ENCODE data around the gene TUBB3. TPM values are rescaled to one million over a fixed set of nuclear protein-coding genes. Genes with fewer than 3 reads are reported as not detected.

Gene TUBB3
- total and polyA plus RNA-seq, 9 of the 15 experiments (the other 6 are each of a cell fraction or from before 2014, with no cell fraction given), result 0.18 to 12.5 (median 5.0) TPM

- ChIA-PET POLR2A (interaction anchor here (0.6 to 1.8 kb wide), 3 partner anchors 9 to 15 kb away, joined by 3 to 8 read pairs (median 3); no protein-coding TSS in a partner anchor), CTCF (ENCODE audit: low intra/inter-chr PET ratio) (no interaction called here)
- no peak overlapping the region for H3K27ac ChIP-seq (ENCODE audit: extremely low read depth, low read depth, low read length)
- no peak for ATAC-seq
- in situ Hi-C loops (cut with MboI) (no loop called here), intact Hi-C loops (cut with micrococcal nuclease) (no loop called here)
- TF ChIP-seq MAX (CRISPR knock-in tag; IDR thresholded peaks at IDR 0.05) (0 out of 2 replicates have a peak, but pooled peaks have one; percentile 8), ARID4B (CRISPR knock-in tag; IDR thresholded peaks at IDR 0.05) (0 out of 2 replicates have a peak, but pooled peaks have one; percentile 3), MGA (IDR thresholded peaks at IDR 0.05) (no peak), CBFA2T3 (IDR thresholded peaks at IDR 0.05) (no peak)
- no peaks in the 10 kb centered on the region for H3K9me1 ChIP-seq (ENCODE audit: control insufficient read depth, insufficient read depth, low read length)
- H3K36me3 ChIP-seq (ENCODE audit: control insufficient read depth, insufficient read depth, low read length), result peaks cover 93% of the 10 kb centered on the region
- H4K20me1 ChIP-seq (replicated peaks; ENCODE audit: control insufficient read depth, insufficient read depth, low read length), result no peaks in the 10 kb centered on the region
- H2AFZ ChIP-seq (ENCODE audit: low read depth, low read length), result no peak overlapping the region
- peaks cover 0 to 9% of the 10 kb centered on the region in 2 experiments; a peak in 1 of 5 replicates for H3K4me1 ChIP-seq (replicated peaks in 1 of 2; ENCODE audit: control insufficient read depth in 2 of 2, insufficient read depth in 2 of 2, low read length in 2 of 2)
- H3K4me3 ChIP-seq, result no peak overlapping the region
- no peak for DNase-seq (ENCODE audit: extremely low read depth in 1 of 4, low spot score in 3 of 4)
- peak overlapping the region in 1 of 2 experiments; percentile 26; a peak in 1 of 4 replicates for H3K9ac ChIP-seq (ENCODE audit: insufficient read depth in 1 of 2, low read depth in 2 of 2, low read length in 2 of 2)
- H3K4me2 ChIP-seq (ENCODE audit: insufficient read depth, low read length), result no peak overlapping the region
- H3K9me3 ChIP-seq (replicated peaks; ENCODE audit: control insufficient read depth, insufficient read depth, low read depth, low read length), result no peaks in the 10 kb centered on the region
- FAIRE-seq, result no peak
- WGBS (ENCODE audit: insufficient coverage, low coverage, missing lambda C conversion rate), result 92% methylated on average over 23 of the region's 26 CpGs
- H3K79me2 ChIP-seq (ENCODE audit: control insufficient read depth, insufficient read depth, low read length), result no peaks in the 10 kb centered on the region
- no TSS peak for BruUV-seq (replicated peaks)
- H3K27me3 ChIP-seq (ENCODE audit: control insufficient read depth in 2 of 2, insufficient read depth in 2 of 2, low read length in 2 of 2), result no peaks in the 10 kb centered on the region
Observed at GRCh38 chr16:89895482-89896250, 27.5 kb upstream of the TUBB3 start.

Measured in K562 (cell line).